Transverse colon (tissue), 3 donors: ENCODE data around the gene MGLL.

Experiments used
- EP300 ChIP-seq: sonication (generic); formaldehyde crosslinking; IDR thresholded peaks from one replicate; pipeline ENCODE4 v1.6.1; 2017; ENCODE audit warnings: antibody characterized with exemption, low read depth
- TF ChIP-seq, protein P1 (sequence below), 5 experiments: fragments of 200-600 bp in 3 of 5; fragments of 450-650 bp in 2 of 5; sonication (generic) in 3 of 5; IDR thresholded peaks; 1 replicate in 2 of 5; 2 replicates in 3 of 5; pipeline ENCODE4 v1.5.1; 2016 to 2017; ENCODE audit warnings: antibody characterized with exemption in 5 of 5, inconsistent platforms in 3 of 5, mild to moderate bottlenecking in 2 of 5, moderate library complexity in 1 of 5

DNA sequence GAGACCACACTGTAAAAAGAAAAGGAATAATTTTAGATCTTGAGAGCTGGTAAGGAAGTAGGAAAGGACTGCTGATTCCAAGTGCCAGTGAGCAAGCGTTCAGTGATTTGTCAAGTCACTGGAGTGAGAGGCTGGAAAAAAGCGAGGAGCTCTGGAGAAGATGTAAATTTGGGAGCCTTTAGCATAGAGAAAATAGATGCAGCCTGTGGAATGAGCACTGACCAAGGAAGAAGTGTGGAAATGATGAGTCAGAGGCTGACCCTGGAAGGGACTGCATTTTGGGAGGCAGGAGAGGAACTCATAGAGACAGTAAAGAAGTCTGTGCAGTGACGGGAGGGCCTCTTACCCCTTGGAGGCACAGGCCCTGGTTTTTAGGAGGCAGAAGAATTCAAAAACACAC lies 166.7 kb downstream of the MGLL start:
- no peak for TF ChIP-seq EP300
- TF ChIP-seq, protein P1, sequence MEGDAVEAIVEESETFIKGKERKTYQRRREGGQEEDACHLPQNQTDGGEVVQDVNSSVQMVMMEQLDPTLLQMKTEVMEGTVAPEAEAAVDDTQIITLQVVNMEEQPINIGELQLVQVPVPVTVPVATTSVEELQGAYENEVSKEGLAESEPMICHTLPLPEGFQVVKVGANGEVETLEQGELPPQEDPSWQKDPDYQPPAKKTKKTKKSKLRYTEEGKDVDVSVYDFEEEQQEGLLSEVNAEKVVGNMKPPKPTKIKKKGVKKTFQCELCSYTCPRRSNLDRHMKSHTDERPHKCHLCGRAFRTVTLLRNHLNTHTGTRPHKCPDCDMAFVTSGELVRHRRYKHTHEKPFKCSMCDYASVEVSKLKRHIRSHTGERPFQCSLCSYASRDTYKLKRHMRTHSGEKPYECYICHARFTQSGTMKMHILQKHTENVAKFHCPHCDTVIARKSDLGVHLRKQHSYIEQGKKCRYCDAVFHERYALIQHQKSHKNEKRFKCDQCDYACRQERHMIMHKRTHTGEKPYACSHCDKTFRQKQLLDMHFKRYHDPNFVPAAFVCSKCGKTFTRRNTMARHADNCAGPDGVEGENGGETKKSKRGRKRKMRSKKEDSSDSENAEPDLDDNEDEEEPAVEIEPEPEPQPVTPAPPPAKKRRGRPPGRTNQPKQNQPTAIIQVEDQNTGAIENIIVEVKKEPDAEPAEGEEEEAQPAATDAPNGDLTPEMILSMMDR (IDR thresholded peaks at IDR 0.05), result no peak
